ENCODE data around the gene SP3.

DNA sequence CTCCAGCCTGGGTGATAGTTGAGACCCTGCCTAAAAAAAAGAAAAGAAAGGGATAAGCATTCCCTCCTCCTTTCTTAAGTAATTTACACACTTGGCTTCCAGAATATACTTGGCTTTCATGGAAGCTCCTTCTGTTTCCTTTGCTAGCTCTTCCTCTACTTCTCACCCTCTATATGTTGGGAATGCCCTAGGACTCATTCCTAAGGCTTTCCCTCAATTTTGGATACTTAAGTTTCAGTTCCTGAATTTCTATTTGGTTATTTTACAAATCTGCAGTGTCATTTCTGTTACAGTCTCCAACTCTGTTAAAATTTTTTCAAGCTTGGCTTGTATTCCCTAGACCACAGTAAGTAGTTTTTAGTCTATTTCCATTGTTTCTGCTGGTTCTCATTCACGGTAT, 23.6 kb downstream of the SP3 start:
- TF ChIP-seq, protein P1, sequence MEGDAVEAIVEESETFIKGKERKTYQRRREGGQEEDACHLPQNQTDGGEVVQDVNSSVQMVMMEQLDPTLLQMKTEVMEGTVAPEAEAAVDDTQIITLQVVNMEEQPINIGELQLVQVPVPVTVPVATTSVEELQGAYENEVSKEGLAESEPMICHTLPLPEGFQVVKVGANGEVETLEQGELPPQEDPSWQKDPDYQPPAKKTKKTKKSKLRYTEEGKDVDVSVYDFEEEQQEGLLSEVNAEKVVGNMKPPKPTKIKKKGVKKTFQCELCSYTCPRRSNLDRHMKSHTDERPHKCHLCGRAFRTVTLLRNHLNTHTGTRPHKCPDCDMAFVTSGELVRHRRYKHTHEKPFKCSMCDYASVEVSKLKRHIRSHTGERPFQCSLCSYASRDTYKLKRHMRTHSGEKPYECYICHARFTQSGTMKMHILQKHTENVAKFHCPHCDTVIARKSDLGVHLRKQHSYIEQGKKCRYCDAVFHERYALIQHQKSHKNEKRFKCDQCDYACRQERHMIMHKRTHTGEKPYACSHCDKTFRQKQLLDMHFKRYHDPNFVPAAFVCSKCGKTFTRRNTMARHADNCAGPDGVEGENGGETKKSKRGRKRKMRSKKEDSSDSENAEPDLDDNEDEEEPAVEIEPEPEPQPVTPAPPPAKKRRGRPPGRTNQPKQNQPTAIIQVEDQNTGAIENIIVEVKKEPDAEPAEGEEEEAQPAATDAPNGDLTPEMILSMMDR (conservative IDR thresholded peaks at IDR 0.05; ENCODE audit: low read depth, low read length): no peak
- no peak for TF ChIP-seq EZH2 (IDR thresholded peaks at IDR 0.05; ENCODE audit: borderline replicate concordance, low read depth, low read length, poor library complexity, severe bottlenecking)

Measured in A673 (cell line).